Osteoblast (primary cell): ENCODE measurements around the gene CREBL2. TPM values are rescaled to one million over a fixed set of nuclear protein-coding genes. Genes with fewer than 3 reads are reported as not detected.

Source experiments
- DNase-seq: peaks from one replicate; pipeline ENCODE4 v3.0.0; 2011; ENCODE audit warnings: low spot score, mixed read lengths; ENCODE audit not compliant: insufficient read length; ENCODE audit errors: missing footprints
- H2AFZ ChIP-seq: 2 replicates; pipeline ENCODE4 v1.6.0; 2011; ENCODE audit warnings: mild to moderate bottlenecking, low read length
- H3K27ac ChIP-seq: 2 replicates; pipeline ENCODE4 v1.5.1; 2011; ENCODE audit warnings: mild to moderate bottlenecking, low read depth, low read length, moderate library complexity
- H3K27me3 ChIP-seq: 2 replicates; pipeline ENCODE4 v1.6.0; 2012; ENCODE audit warnings: mild to moderate bottlenecking, control low read depth, inconsistent platforms, low read length, moderate library complexity; ENCODE audit not compliant: insufficient read depth
- H3K36me3 ChIP-seq: 2 replicates; pipeline ENCODE4 v1.5.1; 2011; ENCODE audit warnings: mild to moderate bottlenecking, low read length, control low read depth, moderate library complexity; ENCODE audit not compliant: insufficient read depth
- H3K4me1 ChIP-seq: 2 replicates; pipeline ENCODE4 v1.5.1; 2011; ENCODE audit warnings: mild to moderate bottlenecking, low read length, control low read depth, moderate library complexity; ENCODE audit not compliant: insufficient read depth
- H3K4me2 ChIP-seq: 2 replicates; pipeline ENCODE4 v1.6.0; 2011; ENCODE audit warnings: mild to moderate bottlenecking, low read length; ENCODE audit not compliant: insufficient read depth
- H3K4me3 ChIP-seq: fragments of 200-600 bp; sonication (generic); 3 replicates; pipeline ENCODE4 v1.5.1; 2012; ENCODE audit warnings: mild to moderate bottlenecking, low read length, inconsistent platforms; ENCODE audit not compliant: insufficient read depth
- H3K79me2 ChIP-seq: 2 replicates; pipeline ENCODE4 v1.6.0; 2012; ENCODE audit warnings: mild to moderate bottlenecking, low read length, control low read depth, inconsistent platforms; ENCODE audit not compliant: insufficient read depth
- H3K9me3 ChIP-seq: 2 replicates; pipeline ENCODE4 v1.5.1; 2011; ENCODE audit warnings: low read depth, low read length, control low read depth
- H4K20me1 ChIP-seq: 2 replicates; pipeline ENCODE4 v1.6.0; 2012; ENCODE audit warnings: mild to moderate bottlenecking, low read length, control low read depth; ENCODE audit not compliant: insufficient read depth
- total RNA-seq: library from RNA; depleted of rRNA; stranded (reverse); fragments of >200 nt; gene quantifications from 2 replicates; pipeline ENCODE4 v1.2.3, GENCODE V29; 2012
- TF ChIP-seq, protein P1 (sequence below): IDR thresholded peaks from 2 replicates; pipeline ENCODE4 v1.5.1; 2011; ENCODE audit warnings: mild to moderate bottlenecking, low read depth, low read length, moderate library complexity; ENCODE audit errors: extremely low read depth

Gene CREBL2
- total RNA-seq, 1 donor, result 47.0 TPM

DNA sequence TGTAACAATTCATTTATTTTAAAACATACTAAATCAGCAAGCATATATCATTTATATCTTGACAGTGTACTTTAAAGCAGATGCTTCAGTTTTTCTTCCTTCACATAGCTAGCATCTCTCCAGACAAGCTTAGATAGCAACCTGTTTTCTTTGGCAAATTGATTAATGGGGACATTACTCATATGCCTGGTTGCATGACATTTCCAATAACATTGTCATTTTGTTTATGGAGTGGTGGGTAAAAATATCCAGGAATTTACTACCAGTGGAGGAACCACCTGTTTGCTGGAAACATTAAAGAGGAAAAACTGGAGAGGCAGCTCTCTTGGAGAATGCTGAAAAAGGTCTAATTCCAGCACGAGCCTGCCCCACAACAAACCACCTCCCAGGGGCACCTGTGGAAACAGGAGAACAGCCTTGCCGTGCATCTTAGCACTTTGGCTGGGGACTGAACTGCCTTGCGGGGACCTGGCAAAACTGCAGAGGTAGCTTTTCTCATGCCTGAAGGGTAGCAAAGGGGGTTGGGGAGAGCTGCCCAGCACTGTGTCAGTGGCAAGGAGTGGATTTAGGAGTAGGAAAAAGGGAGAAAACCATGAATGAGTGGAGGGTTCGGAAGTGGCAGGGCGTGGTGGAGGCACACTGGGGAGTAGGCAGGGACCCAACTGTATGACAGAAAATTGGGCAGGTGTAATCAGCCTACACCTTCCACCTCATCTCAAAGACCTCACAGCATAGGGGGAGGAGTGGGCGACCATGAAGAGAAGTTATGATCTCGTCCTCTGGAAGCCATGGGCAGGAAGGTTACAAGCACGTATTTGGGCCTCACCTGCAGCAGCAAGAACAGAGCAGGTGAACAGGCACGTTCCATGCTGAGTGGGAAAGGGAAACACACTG lies 11.7 kb upstream of the CREBL2 start:
- Histone ChIP-seq H3K27ac (no peak overlapping the region), H3K4me2 (no peak overlapping the region), H3K9me3 (no peaks in the 10 kb centered on the region), H2AFZ (no peak overlapping the region), H3K4me3 (no peak overlapping the region), H4K20me1 (no peaks in the 10 kb centered on the region), H3K4me1 (no peaks in the 10 kb centered on the region), H3K79me2 (no peaks in the 10 kb centered on the region), H3K27me3 (peaks cover 2% of the 10 kb centered on the region), H3K36me3 (no peaks in the 10 kb centered on the region)
- TF ChIP-seq, protein P1, sequence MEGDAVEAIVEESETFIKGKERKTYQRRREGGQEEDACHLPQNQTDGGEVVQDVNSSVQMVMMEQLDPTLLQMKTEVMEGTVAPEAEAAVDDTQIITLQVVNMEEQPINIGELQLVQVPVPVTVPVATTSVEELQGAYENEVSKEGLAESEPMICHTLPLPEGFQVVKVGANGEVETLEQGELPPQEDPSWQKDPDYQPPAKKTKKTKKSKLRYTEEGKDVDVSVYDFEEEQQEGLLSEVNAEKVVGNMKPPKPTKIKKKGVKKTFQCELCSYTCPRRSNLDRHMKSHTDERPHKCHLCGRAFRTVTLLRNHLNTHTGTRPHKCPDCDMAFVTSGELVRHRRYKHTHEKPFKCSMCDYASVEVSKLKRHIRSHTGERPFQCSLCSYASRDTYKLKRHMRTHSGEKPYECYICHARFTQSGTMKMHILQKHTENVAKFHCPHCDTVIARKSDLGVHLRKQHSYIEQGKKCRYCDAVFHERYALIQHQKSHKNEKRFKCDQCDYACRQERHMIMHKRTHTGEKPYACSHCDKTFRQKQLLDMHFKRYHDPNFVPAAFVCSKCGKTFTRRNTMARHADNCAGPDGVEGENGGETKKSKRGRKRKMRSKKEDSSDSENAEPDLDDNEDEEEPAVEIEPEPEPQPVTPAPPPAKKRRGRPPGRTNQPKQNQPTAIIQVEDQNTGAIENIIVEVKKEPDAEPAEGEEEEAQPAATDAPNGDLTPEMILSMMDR, result no peak
- no peak for DNase-seq

DNA sequence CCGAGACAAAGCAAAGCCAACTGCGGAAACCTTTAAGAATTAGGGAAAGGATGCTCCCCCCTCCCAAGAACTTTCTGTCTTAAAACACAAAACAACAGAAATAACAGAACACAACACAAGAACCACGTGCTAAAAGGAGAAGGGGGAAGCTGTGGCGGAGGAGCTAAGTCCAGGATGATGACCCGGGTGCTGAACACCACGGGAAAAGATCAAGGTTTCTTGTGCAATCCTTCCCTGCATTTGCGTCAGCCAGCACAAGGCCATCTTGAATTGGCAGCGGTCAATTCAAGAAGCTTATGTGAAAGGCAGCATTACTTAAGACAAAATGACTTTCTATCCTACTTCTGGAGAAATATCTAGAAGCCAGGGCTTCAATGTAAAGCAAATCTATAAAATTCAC lies 11.0 kb upstream of the CREBL2 start:
- no peaks in the 10 kb centered on the region for H3K79me2 ChIP-seq
- TF ChIP-seq, protein P1, result no peak
- H2AFZ ChIP-seq, result no peak overlapping the region
- H3K4me3 ChIP-seq, result no peak overlapping the region
- H3K27me3 ChIP-seq, result peaks cover 2% of the 10 kb centered on the region
- H3K4me2 ChIP-seq, result no peak overlapping the region
- no peak for DNase-seq
- H3K4me1 ChIP-seq, result no peaks in the 10 kb centered on the region
- no peaks in the 10 kb centered on the region for H4K20me1 ChIP-seq
- H3K36me3 ChIP-seq, result no peaks in the 10 kb centered on the region
- H3K9me3 ChIP-seq, result no peaks in the 10 kb centered on the region
- H3K27ac ChIP-seq, result no peak overlapping the region

DNA sequence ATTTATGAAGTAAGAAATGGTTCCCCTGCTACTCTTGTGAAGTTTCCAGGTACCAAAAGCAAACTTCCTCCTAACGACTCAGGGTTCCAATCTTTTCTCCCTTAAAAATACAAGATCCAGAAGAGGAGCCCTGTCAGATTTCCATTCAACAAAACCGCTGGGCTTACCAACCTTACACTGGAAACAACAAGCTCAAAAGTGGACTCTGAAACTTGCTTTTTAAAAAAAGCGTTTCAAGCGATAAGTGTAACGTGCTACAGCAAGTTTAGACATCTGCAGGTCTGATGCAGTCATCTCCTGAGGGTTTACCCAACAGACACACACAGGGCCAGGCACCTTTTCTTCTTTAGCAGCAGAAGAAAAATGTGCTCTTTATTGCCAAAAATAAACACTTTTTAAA lies 6.9 kb upstream of the CREBL2 start:
- H3K36me3 ChIP-seq, result no peaks in the 10 kb centered on the region
- TF ChIP-seq, protein P1, result no peak
- no peaks in the 10 kb centered on the region for H3K79me2 ChIP-seq
- no peaks in the 10 kb centered on the region for H3K9me3 ChIP-seq
- no peak overlapping the region for H3K27ac ChIP-seq
- H2AFZ ChIP-seq, result peak overlapping the region; percentile 66
- no peak overlapping the region for H3K4me3 ChIP-seq
- no peaks in the 10 kb centered on the region for H4K20me1 ChIP-seq
- no peak overlapping the region for H3K4me2 ChIP-seq
- DNase-seq, result peak; percentile 75
- H3K4me1 ChIP-seq, result peaks cover 2% of the 10 kb centered on the region
- peaks cover 2% of the 10 kb centered on the region for H3K27me3 ChIP-seq

- peak overlapping the region; percentile 25 for H3K4me2 ChIP-seq
- no peak for DNase-seq
- no peaks in the 10 kb centered on the region for H3K27me3 ChIP-seq
- H3K9me3 ChIP-seq, result no peaks in the 10 kb centered on the region
- TF ChIP-seq, protein P1, result no peak
- no peak overlapping the region for H2AFZ ChIP-seq
- no peaks in the 10 kb centered on the region for H3K36me3 ChIP-seq
- no peak overlapping the region for H3K4me3 ChIP-seq
- H3K4me1 ChIP-seq, result peaks cover 6% of the 10 kb centered on the region
- no peaks in the 10 kb centered on the region for H3K79me2 ChIP-seq
- H3K27ac ChIP-seq, result no peak overlapping the region
- H4K20me1 ChIP-seq, result no peaks in the 10 kb centered on the region
Measured at GRCh38 chr12:12606781-12607589, 4.7 kb upstream of the CREBL2 start.
